HG03565 (cell line): ENCODE measurements around the gene CDKAL1.
"Not testable (repeated sequence)": the region's sequence is repeated elsewhere in the genome, so short reads cannot be mapped to it uniquely, and the experiment has no call there.

Experiments used
- ATAC-seq: cut with Tn5 transposase; IDR thresholded peaks from one replicate; pipeline ENCODE4 v1.9.1; 2021; ENCODE audit warnings: mild to moderate bottlenecking, moderate library complexity; ENCODE audit not compliant: unreplicated experiment

CDKAL1 gene

GRCh38 chr6:21049148-21049547, 514.9 kb downstream of the CDKAL1 start:
- no peak for ATAC-seq

- ATAC-seq = no peak
Observed at GRCh38 chr6:21049572-21049971, 515.3 kb downstream of the CDKAL1 start.

GRCh38 chr6:21050935-21051334, 516.7 kb downstream of the CDKAL1 start:
- ATAC-seq = no peak

- ATAC-seq = no peak
Observed at GRCh38 chr6:21051777-21052176, 517.5 kb downstream of the CDKAL1 start.

GRCh38 chr6:21053612-21054011, 519.4 kb downstream of the CDKAL1 start:
- no peak for ATAC-seq

- ATAC-seq = not testable (repeated sequence)
Observed at GRCh38 chr6:21055480-21055879, 521.2 kb downstream of the CDKAL1 start.

- no peak for ATAC-seq
Observed at GRCh38 chr6:21061892-21062291, 527.6 kb downstream of the CDKAL1 start.

GRCh38 chr6:21064756-21065340, 530.6 kb downstream of the CDKAL1 start:
- ATAC-seq = no peak

GRCh38 chr6:21067521-21067920, 533.3 kb downstream of the CDKAL1 start:
- ATAC-seq = no peak

- no peak for ATAC-seq
Observed at GRCh38 chr6:21070620-21071019, 536.4 kb downstream of the CDKAL1 start.

GRCh38 chr6:21071780-21072468, 537.7 kb downstream of the CDKAL1 start:
- no peak for ATAC-seq

- no peak for ATAC-seq
Observed at GRCh38 chr6:21073318-21073839, 539.1 kb downstream of the CDKAL1 start.

GRCh38 chr6:21074484-21074883, 540.2 kb downstream of the CDKAL1 start:
- ATAC-seq = no peak

- no peak for ATAC-seq
Observed at GRCh38 chr6:21075986-21076385, 541.7 kb downstream of the CDKAL1 start.

GRCh38 chr6:21078497-21078896, 544.2 kb downstream of the CDKAL1 start:
- no peak for ATAC-seq

- no peak for ATAC-seq
Observed at GRCh38 chr6:21079468-21080048, 545.3 kb downstream of the CDKAL1 start.

GRCh38 chr6:21080221-21080620, 546.0 kb downstream of the CDKAL1 start:
- no peak for ATAC-seq

- ATAC-seq = no peak
Observed at GRCh38 chr6:21082091-21082490, 547.8 kb downstream of the CDKAL1 start.

GRCh38 chr6:21083708-21084107, 549.5 kb downstream of the CDKAL1 start:
- ATAC-seq = no peak

GRCh38 chr6:21084656-21085055, 550.4 kb downstream of the CDKAL1 start:
- ATAC-seq = no peak

GRCh38 chr6:21085211-21085610, 551.0 kb downstream of the CDKAL1 start:
- no peak for ATAC-seq

- ATAC-seq = no peak
Observed at GRCh38 chr6:21085643-21086042, 551.4 kb downstream of the CDKAL1 start.
